GM18873 (cell line): ENCODE results near the gene GALNT2.

Source experiments
- ATAC-seq: cut with Tn5 transposase; IDR thresholded peaks from one replicate; pipeline ENCODE4 v1.9.1; 2021; ENCODE audit warnings: mild to moderate bottlenecking, moderate library complexity, moderate number of reproducible peaks; ENCODE audit not compliant: unreplicated experiment, low FRiP score

The GALNT2 gene

GRCh38 chr1:230220478-230220877 lies 153.4 kb downstream of the GALNT2 start:
- no peak for ATAC-seq

DNA sequence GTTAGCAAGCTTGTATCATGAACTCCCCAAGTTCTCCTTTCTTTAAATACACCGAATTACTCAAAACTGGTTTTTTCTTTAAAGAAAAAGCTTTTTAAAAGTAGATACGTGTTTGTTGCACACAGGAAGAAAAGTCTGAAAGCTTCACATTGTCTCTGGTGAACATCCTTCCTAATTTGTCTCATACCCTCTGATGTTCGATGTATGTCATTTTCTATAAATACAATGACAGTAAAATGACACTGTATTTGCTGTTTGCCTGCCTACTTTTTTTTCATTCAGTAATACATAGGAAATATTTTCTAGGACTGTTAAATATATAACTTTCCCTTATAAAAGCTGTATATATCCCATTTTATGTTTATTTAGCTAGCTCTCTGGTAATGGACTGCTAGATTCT lies 153.9 kb downstream of the GALNT2 start:
- no peak for ATAC-seq

DNA sequence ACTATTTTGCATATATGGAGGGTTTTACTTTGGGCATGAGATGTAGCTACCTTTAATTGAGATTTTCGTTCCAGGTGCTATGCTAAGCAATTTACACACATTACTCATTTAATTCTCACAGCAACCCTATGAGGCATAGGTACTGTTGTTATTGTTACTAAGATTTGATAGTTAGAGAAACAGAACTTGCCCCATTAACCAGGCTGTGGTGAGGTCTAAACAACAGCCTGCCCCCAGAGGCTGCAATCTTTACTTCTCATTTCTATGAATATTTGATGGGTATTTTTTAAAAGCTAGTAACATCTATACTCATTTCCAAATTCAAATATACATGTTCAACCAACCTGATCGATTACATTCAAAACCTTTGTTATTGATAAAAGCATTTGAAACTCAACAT lies 155.6 kb downstream of the GALNT2 start:
- ATAC-seq: no peak

- no peak for ATAC-seq
Measured at GRCh38 chr1:230224101-230224960, 157.3 kb downstream of the GALNT2 start.

GRCh38 chr1:230226007-230226800 lies 159.2 kb downstream of the GALNT2 start:
- ATAC-seq: no peak

- ATAC-seq: no peak
Measured at GRCh38 chr1:230226814-230227213, 159.8 kb downstream of the GALNT2 start.

DNA sequence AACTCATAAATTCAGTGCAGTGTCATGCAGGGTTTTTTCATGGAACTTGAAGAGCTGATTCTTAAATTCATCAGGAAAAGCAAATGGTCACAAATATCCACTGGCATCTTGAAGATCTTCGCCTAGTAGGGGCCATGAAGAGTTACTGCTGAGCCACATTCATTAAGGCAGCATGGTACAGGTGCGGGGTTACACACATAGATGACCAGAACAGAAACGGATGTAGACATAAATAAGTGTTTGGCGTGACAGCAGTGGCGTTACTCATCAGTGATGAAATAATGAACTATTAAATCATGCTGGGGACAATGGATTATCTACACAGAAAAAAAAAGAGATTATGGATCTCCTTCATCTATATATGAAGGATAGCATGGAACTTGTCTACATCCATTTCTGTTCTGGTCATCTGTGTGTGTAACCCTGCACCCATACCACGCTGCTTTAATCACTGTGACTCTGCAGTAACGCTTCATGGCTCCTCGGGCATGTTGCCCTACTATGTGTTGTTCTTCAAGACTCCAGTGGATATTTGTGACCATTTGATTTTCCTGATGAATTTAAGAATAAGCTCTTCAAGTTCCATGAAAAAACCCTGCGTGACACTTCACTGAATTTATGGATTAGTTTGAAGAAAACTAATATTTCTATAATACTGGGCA lies 161.3 kb downstream of the GALNT2 start:
- ATAC-seq: no peak

DNA sequence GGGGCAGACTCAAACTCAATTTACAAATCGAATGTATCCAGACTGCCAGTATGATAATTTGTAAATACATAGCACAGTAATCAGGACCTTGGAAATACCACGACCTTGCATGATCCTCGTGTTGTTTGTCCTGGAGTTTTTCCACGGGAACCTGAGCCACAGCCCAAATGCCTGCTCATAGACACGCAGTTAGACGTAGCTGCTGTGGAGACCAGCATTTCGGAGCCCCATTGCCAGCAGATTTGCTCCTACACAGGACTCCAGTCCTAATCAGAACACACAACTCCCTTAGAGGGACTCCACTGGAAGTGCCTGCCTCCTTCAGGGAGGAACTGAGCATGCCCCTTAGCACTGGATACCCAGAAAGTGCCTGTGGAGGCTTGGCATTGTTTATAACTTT lies 163.2 kb downstream of the GALNT2 start:
- ATAC-seq: no peak

- no peak for ATAC-seq
Measured at GRCh38 chr1:230230948-230231773, 164.1 kb downstream of the GALNT2 start.

DNA sequence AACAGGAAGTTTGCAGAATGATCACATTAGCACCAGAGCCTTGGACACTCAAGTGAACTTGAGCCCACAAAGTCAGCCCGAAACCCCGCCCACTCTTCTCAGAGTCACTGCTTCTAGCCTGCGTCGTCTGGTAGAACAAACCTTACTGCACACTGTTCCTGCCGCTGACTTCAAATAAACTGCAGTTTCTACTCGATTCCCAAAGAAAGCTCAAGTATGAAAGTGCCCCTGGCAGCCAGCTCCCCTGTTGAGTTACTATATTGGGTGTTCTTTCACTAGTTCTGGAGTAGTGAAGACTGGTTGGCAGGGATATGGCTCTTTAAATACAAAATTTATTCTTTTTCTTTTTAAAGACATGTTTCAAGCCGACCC lies 164.7 kb downstream of the GALNT2 start:
- ATAC-seq: no peak

GRCh38 chr1:230232371-230232771 lies 165.3 kb downstream of the GALNT2 start:
- no peak for ATAC-seq

GRCh38 chr1:230233786-230234185 lies 166.7 kb downstream of the GALNT2 start:
- ATAC-seq: no peak

DNA sequence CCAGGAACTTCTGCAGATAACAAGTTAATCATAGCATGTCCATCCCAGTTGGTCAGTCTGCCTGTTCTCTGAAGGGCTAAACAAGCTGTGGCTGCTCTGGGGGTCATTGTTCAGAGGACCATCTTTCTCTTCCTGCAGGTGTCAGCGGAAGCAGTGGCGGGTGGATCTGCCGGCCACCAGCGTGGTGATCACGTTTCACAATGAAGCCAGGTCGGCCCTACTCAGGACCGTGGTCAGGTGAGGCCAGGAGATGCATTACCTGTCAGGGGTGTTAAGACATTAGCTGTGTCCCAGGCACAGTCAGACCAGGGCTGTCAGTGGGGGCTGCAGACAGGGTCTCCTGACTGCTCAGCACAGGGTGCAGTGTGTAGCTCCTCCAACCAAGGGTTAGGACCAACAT lies 168.8 kb downstream of the GALNT2 start:
- ATAC-seq: no peak

- no peak for ATAC-seq
Measured at GRCh38 chr1:230236301-230237008, 169.4 kb downstream of the GALNT2 start.

DNA sequence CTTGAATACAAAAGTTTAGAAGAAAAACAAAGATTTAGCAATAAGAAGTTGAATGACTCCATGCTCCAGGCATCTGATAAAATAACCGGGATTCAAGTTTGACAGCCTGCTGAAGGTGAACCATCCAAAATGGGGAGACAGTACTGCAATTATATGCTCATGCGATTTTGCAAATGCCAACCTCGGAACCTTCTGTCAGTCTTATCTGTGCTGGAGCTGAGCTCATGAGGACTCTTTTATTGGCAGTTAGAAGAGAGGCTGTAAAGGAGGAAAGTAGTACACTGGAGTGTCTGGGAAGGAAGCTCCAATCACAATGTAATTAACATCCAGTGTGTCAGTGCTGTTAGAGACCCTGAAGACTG lies 170.0 kb downstream of the GALNT2 start:
- ATAC-seq: no peak

- ATAC-seq: no peak
Measured at GRCh38 chr1:230237805-230238204, 170.8 kb downstream of the GALNT2 start.

DNA sequence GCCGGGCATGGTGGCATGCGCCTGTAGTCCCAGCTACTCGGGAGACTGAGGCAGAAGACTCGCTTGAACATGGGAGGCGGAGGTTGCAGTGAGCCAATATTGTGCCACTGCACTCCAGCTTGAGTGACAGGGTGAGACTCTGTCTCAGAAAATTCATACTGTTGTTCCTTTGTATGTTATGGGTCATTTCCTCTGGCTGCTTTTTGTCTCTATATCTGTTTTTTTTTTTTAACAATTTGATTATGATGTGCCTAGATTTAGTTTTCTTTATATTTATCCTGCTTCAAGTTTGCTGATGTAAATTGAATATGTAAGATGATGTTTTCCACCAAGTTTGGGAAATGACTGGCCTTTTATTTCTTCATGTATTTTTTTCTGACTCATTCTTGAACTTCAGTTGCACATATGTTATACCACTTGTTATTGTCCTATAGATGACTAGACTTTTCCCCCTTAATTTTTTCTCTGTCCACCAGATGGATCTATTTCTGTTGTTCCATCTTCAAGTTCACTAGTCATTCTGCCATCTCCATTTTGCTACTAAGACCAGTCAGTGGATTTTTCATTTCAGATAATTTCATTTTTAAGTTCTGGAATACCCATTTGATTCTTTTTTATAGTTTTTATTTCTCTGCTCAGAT lies 173.5 kb downstream of the GALNT2 start:
- ATAC-seq: no peak

DNA sequence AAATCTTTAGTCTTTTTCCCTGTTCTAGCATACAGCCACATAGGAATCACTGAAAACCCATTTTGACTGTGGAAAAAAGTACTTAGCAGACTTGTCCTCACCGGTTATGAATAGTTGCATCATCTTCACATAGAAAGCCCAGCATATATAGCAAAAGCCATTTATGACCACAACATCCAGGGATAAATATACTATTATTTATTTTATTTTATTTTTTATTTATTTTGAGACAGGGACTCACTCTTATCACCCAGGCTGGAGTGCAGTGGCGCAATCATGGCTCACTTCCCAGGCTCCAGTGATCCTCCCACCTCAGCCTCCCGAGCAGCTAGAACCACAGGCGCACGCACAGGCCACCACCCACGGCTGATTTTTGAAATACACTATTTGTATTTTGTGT lies 175.3 kb downstream of the GALNT2 start:
- ATAC-seq: no peak

DNA sequence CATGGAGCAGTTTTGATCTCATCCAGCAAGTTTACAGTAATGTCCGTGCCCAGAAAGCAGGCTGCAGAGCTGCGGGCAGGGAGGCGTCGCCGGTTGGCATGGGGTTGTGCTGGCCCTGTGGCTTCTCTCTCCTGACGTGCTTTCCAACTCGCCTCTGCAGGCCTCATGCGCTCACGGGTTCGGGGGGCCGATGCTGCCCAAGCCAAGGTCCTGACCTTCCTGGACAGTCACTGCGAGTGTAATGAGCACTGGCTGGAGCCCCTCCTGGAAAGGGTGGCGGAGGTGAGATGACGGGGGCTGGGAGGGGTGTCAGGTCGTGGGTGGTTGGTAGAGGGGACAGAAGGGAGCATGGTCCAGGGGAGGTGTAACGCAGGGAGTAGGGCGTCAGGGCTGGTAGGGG lies 176.1 kb downstream of the GALNT2 start:
- no peak for ATAC-seq
